ENCODE results near the gene WDR26. TPM values are rescaled to one million over a fixed set of nuclear protein-coding genes. Genes with fewer than 3 reads are reported as not detected.

WDR26 gene
- total and polyA plus RNA-seq, 9 of the 15 experiments (the other 6 are each of a cell fraction or from before 2014, with no cell fraction given) = 11.5 to 66.0 (median 39.8) TPM

- TF ChIP-seq FOXP4 (CRISPR knock-in tag; IDR thresholded peaks at IDR 0.05; ENCODE audit: borderline replicate concordance) (peak; percentile 87; the same call in 1 of the 2 replicates), THAP7 (CRISPR knock-in tag; IDR thresholded peaks at IDR 0.05) (0 out of 2 replicates have a peak, but pooled peaks have one; percentile 9), EP300 (IDR thresholded peaks at IDR 0.05; ENCODE audit: low read length) (peak; percentile 39; the same call in 1 of the 2 replicates), POLR2AphosphoS2 (IDR thresholded peaks at IDR 0.05; ENCODE audit: low read length) (0 out of 2 replicates have a peak, but pooled peaks have one; percentile 54), CBX1 (IDR thresholded peaks at IDR 0.05; ENCODE audit: low read depth) (peak; percentile 91), DIDO1 (tag; IDR thresholded peaks at IDR 0.05; ENCODE audit: low read depth) (peak; percentile 87), KDM5B (IDR thresholded peaks at IDR 0.05; ENCODE audit: insufficient replicate concordance, low read depth, low read length) (peak; percentile 67), CHD7 (IDR thresholded peaks at IDR 0.05; ENCODE audit: low read depth, low read length) (no peak), ZNF146 (CRISPR knock-in tag; IDR thresholded peaks at IDR 0.05; ENCODE audit: unreplicated experiment) (no peak), GABPA (tag; conservative IDR thresholded peaks at IDR 0.05; ENCODE audit: low read depth) (peak; percentile 98), TFAP4 (CRISPR knock-in tag; IDR thresholded peaks at IDR 0.05; ENCODE audit: borderline replicate concordance) (peak; percentile 95), NCOA1 (IDR thresholded peaks at IDR 0.05; ENCODE audit: low read depth) (peak; percentile 53; the same call in 1 of the 2 replicates)
These were observed at the start of gene WDR26 (continued) for GRCh38 chr1:224434691-224435317.

Measured in K562 (cell line).